GM23338 (cell line): Measurements from ENCODE around the gene PKD1L1. TPM values are rescaled to one million over a fixed set of nuclear protein-coding genes. Genes with fewer than 3 reads are reported as not detected.

Experiments
- ATAC-seq: fragments of 200-7000 bp; cut with Tn5 transposase; 3 replicates; pipeline ENCODE4 v1.9.1; 2020
- DNase-seq: peaks from one replicate; pipeline ENCODE4 v3.0.0-alpha.2; 2015; ENCODE audit warnings: low spot score
- H2AFZ ChIP-seq: fragments of 200-600 bp; sonication (generic); 2 replicates; pipeline ENCODE4 v1.8.0; 2016; ENCODE audit warnings: antibody characterized with exemption, mild to moderate bottlenecking, moderate library complexity
- H3F3A ChIP-seq: fragments of 200-600 bp; sonication (generic); replicated peaks from 2 replicates; pipeline ENCODE4 v1.8.0; 2017; ENCODE audit warnings: antibody characterized with exemption, mixed run types, low read depth
- H3K27ac ChIP-seq: fragments of 200-600 bp; sonication (generic); 2 replicates; pipeline ENCODE4 v1.6.1; 2016; ENCODE audit warnings: low read depth
- H3K27me3 ChIP-seq: fragments of 200-600 bp; sonication (generic); 2 replicates; pipeline ENCODE4 v1.8.0; 2016; ENCODE audit warnings: mild to moderate bottlenecking, mixed run types, moderate library complexity; ENCODE audit not compliant: insufficient read depth
- H3K36me3 ChIP-seq: fragments of 200-600 bp; sonication (generic); 2 replicates; pipeline ENCODE4 v1.8.0; 2016; ENCODE audit warnings: mild to moderate bottlenecking; ENCODE audit not compliant: insufficient read depth
- H3K4me1 ChIP-seq: fragments of 200-600 bp; sonication (generic); 2 replicates; pipeline ENCODE4 v1.8.0; 2016; ENCODE audit warnings: mild to moderate bottlenecking, moderate library complexity; ENCODE audit not compliant: insufficient read depth
- H3K4me2 ChIP-seq: fragments of 200-600 bp; sonication (generic); 2 replicates; pipeline ENCODE4 v1.7.1; 2017; ENCODE audit warnings: mixed run types
- H3K4me3 ChIP-seq: fragments of 200-600 bp; sonication (generic); 2 replicates; pipeline ENCODE4 v1.6.1; 2016; ENCODE audit warnings: mixed run types
- H3K79me2 ChIP-seq: fragments of 200-600 bp; sonication (generic); replicated peaks from 2 replicates; pipeline ENCODE4 v1.8.0; 2017; ENCODE audit warnings: mild to moderate bottlenecking; ENCODE audit not compliant: insufficient read depth
- H3K9me2 ChIP-seq: fragments of 200-600 bp; sonication (generic); 2 replicates; pipeline ENCODE4 v1.8.0; 2017; ENCODE audit not compliant: insufficient read depth
- H4K20me1 ChIP-seq: fragments of 200-600 bp; sonication (generic); replicated peaks from 2 replicates; pipeline ENCODE4 v1.8.0; 2017; ENCODE audit warnings: mild to moderate bottlenecking; ENCODE audit not compliant: insufficient read depth
- H3K27ac Mint-ChIP-seq: 2 replicates; pipeline ENCODE4 v1.8.0; 2020; ENCODE audit warnings: inconsistent platforms, mild to moderate bottlenecking, moderate library complexity, mixed read lengths
- H3K27me3 Mint-ChIP-seq: 3 replicates; pipeline ENCODE4 v1.8.0; 2022; ENCODE audit warnings: low read depth, mild to moderate bottlenecking, moderate library complexity, mixed read lengths, inconsistent platforms; ENCODE audit not compliant: insufficient read depth, poor library complexity
- H3K36me3 Mint-ChIP-seq: 3 replicates; pipeline ENCODE4 v1.8.0; 2021; ENCODE audit warnings: low read depth, mild to moderate bottlenecking, inconsistent platforms, moderate library complexity, mixed read lengths
- H3K4me1 Mint-ChIP-seq: 3 replicates; pipeline ENCODE4 v1.8.0; 2020; ENCODE audit warnings: mild to moderate bottlenecking, inconsistent platforms, mixed read lengths
- H3K4me3 Mint-ChIP-seq: 3 replicates; pipeline ENCODE4 v1.8.0; 2021; ENCODE audit warnings: moderate library complexity, mild to moderate bottlenecking, inconsistent platforms, mixed read lengths
- H3K9me3 Mint-ChIP-seq: 3 replicates; pipeline ENCODE4 v1.8.0; 2020; ENCODE audit warnings: moderate library complexity, mild to moderate bottlenecking, inconsistent platforms, mixed read lengths
- CREB1 ChIP-seq: fragments of 250-450 bp; sonication (Bioruptor Pico); IDR thresholded peaks from 2 replicates; pipeline ENCODE4 v1.5.0; 2020; ENCODE audit warnings: low read depth, mild to moderate bottlenecking, moderate library complexity
- ETS1 ChIP-seq: IDR thresholded peaks from 2 replicates; pipeline ENCODE4 v1.6.1; 2016; ENCODE audit warnings: antibody characterized with exemption
- EZH2 ChIP-seq: fragments of 200-600 bp; sonication (generic); IDR thresholded peaks from one replicate; pipeline ENCODE4 v1.8.0; 2017; ENCODE audit warnings: antibody characterized with exemption, mild to moderate bottlenecking, low read depth; ENCODE audit not compliant: unreplicated experiment
- EZH2phosphoT487 ChIP-seq: fragments of 200-600 bp; sonication (generic); IDR thresholded peaks from one replicate; pipeline ENCODE4 v1.8.1; 2018; ENCODE audit warnings: antibody characterized with exemption; ENCODE audit not compliant: unreplicated experiment
- JUNB ChIP-seq: IDR thresholded peaks from one replicate; pipeline ENCODE4 v1.6.1; 2016; ENCODE audit warnings: antibody characterized with exemption; ENCODE audit not compliant: unreplicated experiment
- NANOG ChIP-seq: IDR thresholded peaks from 2 replicates; pipeline ENCODE4 v1.6.1; 2016; ENCODE audit warnings: antibody characterized with exemption, borderline replicate concordance
- POLR2AphosphoS5 ChIP-seq: IDR thresholded peaks from 2 replicates; pipeline ENCODE4 v1.6.1; 2016; ENCODE audit warnings: antibody characterized with exemption, low read depth
- REST ChIP-seq: IDR thresholded peaks from one replicate; pipeline ENCODE4 v1.6.1; 2018; ENCODE audit warnings: antibody characterized with exemption; ENCODE audit not compliant: unreplicated experiment
- STAT1 ChIP-seq: IDR thresholded peaks from one replicate; pipeline ENCODE4 v1.6.1; 2016; ENCODE audit warnings: antibody characterized with exemption; ENCODE audit not compliant: unreplicated experiment
- ZNF114 ChIP-seq: fragments of 250-450 bp; sonication (Bioruptor Pico); IDR thresholded peaks from 2 replicates; pipeline ENCODE4 v1.5.0; 2020; ENCODE audit warnings: mild to moderate bottlenecking, moderate library complexity
- ZNF331 ChIP-seq: fragments of 250-450 bp; sonication (Bioruptor Pico); IDR thresholded peaks from 2 replicates; pipeline ENCODE4 v1.5.0; 2020; ENCODE audit warnings: low read depth, mild to moderate bottlenecking, moderate library complexity
- ZNF462 ChIP-seq: fragments of 250-450 bp; sonication (Bioruptor Pico); IDR thresholded peaks from 2 replicates; pipeline ENCODE4 v1.5.0; 2020; ENCODE audit warnings: mild to moderate bottlenecking, moderate library complexity
- polyA plus RNA-seq: library from polyadenylated mRNA; unstranded; fragments of >200 nt; fragmentation: Nextera tagmentation; extraction: Ambion mirVana; gene quantifications from 2 replicates; pipeline ENCODE4 v1.2.1, GENCODE V29; 2016
- total RNA-seq: library from RNA; depleted of rRNA; stranded (reverse); fragments of >200 nt; shearing (Covaris generic); gene quantifications from 2 replicates; pipeline ENCODE4 v1.2.3, GENCODE V29; 2014
- TF ChIP-seq, protein P1 (sequence below), 2 experiments: fragments of 200-600 bp in 1 of 2; sonication (generic) in 1 of 2; conservative IDR thresholded peaks; 2 replicates each; pipeline versions ENCODE4 v1.5.1 to v1.6.1; 2016 to 2017; ENCODE audit warnings: antibody characterized with exemption in 2 of 2, low read depth in 2 of 2, mild to moderate bottlenecking in 2 of 2, moderate library complexity in 1 of 2

PKD1L1 gene
- total and polyA plus RNA-seq, 2 experiments from 2014 or later: 0.03 TPM; not detected in 1

- no peaks in the 10 kb centered on the region for H3K79me2 ChIP-seq
- H3K4me3 ChIP-seq: no peak overlapping the region
- H3F3A ChIP-seq: no peaks in the 10 kb centered on the region
- Mint-ChIP-seq H3K27ac (no peak overlapping the region), H3K27me3 (peaks cover 6% of the 10 kb centered on the region), H3K4me1 (peaks cover 17% of the 10 kb centered on the region), H3K36me3 (no peaks in the 10 kb centered on the region), H3K4me3 (no peak overlapping the region), H3K9me3 (no peaks in the 10 kb centered on the region)
- no peaks in the 10 kb centered on the region for H3K36me3 ChIP-seq
- TF ChIP-seq JUNB (no peak), STAT1 (no peak), ZNF331 (CRISPR knock-in tag) (no peak), ETS1 (no peak), CREB1 (CRISPR knock-in tag) (no peak), ZNF462 (no peak), EZH2phosphoT487 (no peak), ZNF114 (CRISPR knock-in tag) (no peak), EZH2 (no peak), REST (no peak), POLR2AphosphoS5 (no peak), NANOG (no peak)
- TF ChIP-seq, protein P1, sequence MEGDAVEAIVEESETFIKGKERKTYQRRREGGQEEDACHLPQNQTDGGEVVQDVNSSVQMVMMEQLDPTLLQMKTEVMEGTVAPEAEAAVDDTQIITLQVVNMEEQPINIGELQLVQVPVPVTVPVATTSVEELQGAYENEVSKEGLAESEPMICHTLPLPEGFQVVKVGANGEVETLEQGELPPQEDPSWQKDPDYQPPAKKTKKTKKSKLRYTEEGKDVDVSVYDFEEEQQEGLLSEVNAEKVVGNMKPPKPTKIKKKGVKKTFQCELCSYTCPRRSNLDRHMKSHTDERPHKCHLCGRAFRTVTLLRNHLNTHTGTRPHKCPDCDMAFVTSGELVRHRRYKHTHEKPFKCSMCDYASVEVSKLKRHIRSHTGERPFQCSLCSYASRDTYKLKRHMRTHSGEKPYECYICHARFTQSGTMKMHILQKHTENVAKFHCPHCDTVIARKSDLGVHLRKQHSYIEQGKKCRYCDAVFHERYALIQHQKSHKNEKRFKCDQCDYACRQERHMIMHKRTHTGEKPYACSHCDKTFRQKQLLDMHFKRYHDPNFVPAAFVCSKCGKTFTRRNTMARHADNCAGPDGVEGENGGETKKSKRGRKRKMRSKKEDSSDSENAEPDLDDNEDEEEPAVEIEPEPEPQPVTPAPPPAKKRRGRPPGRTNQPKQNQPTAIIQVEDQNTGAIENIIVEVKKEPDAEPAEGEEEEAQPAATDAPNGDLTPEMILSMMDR (conservative IDR thresholded peaks at IDR 0.05; ENCODE audit: low read depth in 2 of 2): no peak
- H4K20me1 ChIP-seq: no peaks in the 10 kb centered on the region
- ATAC-seq (no peak), DNase-seq (no peak)
- no peaks in the 10 kb centered on the region for H3K4me1 ChIP-seq
- H2AFZ ChIP-seq: peak overlapping the region; percentile 59
- no peaks in the 10 kb centered on the region for H3K27me3 ChIP-seq
- no peaks in the 10 kb centered on the region for H3K9me2 ChIP-seq
- H3K27ac ChIP-seq: no peak overlapping the region
- no peak overlapping the region for H3K4me2 ChIP-seq
Observed at GRCh38 chr7:47935336-47935735, 12.9 kb downstream of the PKD1L1 start.
